Upper lobe of left lung (tissue), 4 donors: ENCODE data around the gene RASA1.

Experiments used
- POLR2A ChIP-seq, 4 donors: fragments of 450-650 bp; IDR thresholded peaks; one replicate each; pipeline ENCODE4 v1.5.1; 2016 to 2017; ENCODE audit warnings: antibody characterized with exemption in 4 of 4, mild to moderate bottlenecking in 2 of 4
- TF ChIP-seq, protein P1 (sequence below), 6 experiments: fragments of 450-650 bp in 4 of 6; fragments of 200-600 bp in 2 of 6; sonication (generic) in 2 of 6; IDR thresholded peaks; one replicate each; pipeline ENCODE4 v1.5.1; 2016 to 2019; ENCODE audit warnings: antibody characterized with exemption in 6 of 6

GRCh38 chr5:87430863-87431457, 163.3 kb downstream of the RASA1 start:
- TF ChIP-seq, protein P1, sequence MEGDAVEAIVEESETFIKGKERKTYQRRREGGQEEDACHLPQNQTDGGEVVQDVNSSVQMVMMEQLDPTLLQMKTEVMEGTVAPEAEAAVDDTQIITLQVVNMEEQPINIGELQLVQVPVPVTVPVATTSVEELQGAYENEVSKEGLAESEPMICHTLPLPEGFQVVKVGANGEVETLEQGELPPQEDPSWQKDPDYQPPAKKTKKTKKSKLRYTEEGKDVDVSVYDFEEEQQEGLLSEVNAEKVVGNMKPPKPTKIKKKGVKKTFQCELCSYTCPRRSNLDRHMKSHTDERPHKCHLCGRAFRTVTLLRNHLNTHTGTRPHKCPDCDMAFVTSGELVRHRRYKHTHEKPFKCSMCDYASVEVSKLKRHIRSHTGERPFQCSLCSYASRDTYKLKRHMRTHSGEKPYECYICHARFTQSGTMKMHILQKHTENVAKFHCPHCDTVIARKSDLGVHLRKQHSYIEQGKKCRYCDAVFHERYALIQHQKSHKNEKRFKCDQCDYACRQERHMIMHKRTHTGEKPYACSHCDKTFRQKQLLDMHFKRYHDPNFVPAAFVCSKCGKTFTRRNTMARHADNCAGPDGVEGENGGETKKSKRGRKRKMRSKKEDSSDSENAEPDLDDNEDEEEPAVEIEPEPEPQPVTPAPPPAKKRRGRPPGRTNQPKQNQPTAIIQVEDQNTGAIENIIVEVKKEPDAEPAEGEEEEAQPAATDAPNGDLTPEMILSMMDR (IDR thresholded peaks at IDR 0.05) = no peak
- no peak for TF ChIP-seq POLR2A (IDR thresholded peaks at IDR 0.05)
